ENCODE measurements around the gene KCNK3.

- TF ChIP-seq CTCF (IDR thresholded peaks at IDR 0.05 in 8 of 11, conservative IDR thresholded peaks at IDR 0.05 in 3 of 11) (no peak), POLR2A (IDR thresholded peaks at IDR 0.05) (no peak)
Measured at GRCh38 chr2:26769089-26769761, 76.7 kb downstream of the KCNK3 start.

Measured in spleen (tissue), 7 donors.